Measurements from ENCODE around the gene GPR78.

GPR78 gene

DNA sequence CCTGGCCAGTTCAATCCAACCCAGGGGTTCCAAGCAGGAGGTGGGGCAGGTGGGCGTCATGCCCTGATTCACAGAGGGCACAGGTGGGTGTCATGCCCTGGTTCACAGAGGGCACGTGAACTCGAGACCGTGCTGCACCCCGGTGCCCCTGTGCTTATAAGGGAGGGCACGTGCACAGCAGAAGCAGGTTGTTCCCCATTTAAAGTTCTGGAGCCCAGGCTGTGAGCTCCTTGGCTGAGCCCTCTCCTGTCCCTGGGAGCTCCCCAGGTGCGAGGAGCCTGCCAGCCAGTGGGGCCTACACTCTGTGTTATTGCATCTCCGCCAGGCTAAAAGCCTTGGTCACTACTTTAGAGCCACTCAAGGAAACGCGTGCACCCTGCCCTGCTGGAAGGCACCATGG, 9.1 kb downstream of the GPR78 start:
- Histone ChIP-seq H3K4ac (ENCODE audit: low read depth, low read length) (no peak overlapping the region), H2BK120ac (ENCODE audit: insufficient read depth, low read length, poor library complexity) (no peak overlapping the region), H3K4me1 (ENCODE audit: control insufficient read depth in 1 of 2, insufficient read depth in 2 of 2, low read length in 2 of 2) (peaks cover 12 to 25% of the 10 kb centered on the region in 2 experiments), H3K27ac (ENCODE audit: low read depth, low read length) (no peak overlapping the region), H3K9ac (ENCODE audit: low read length) (no peak overlapping the region), H3K23ac (ENCODE audit: low read length) (no peak overlapping the region), H4K8ac (ENCODE audit: low read depth, low read length) (no peak overlapping the region), H3K27me3 (ENCODE audit: insufficient read depth, low read length) (no peaks in the 10 kb centered on the region), H4K91ac (ENCODE audit: low read depth, low read length) (no peak overlapping the region), H2BK12ac (ENCODE audit: low read length) (no peak overlapping the region), H2AFZ (ENCODE audit: insufficient read depth, low read length, poor library complexity) (no peak overlapping the region), H3K79me1 (ENCODE audit: low read length) (peaks cover 25% of the 10 kb centered on the region), H3K9me3 (ENCODE audit: insufficient read depth, low read depth, low read length) (no peaks in the 10 kb centered on the region), H2AK5ac (ENCODE audit: low read length) (no peak overlapping the region), H3K4me3 (ENCODE audit: low read depth, low read length) (no peak overlapping the region), H3K79me2 (ENCODE audit: control insufficient read depth, insufficient read depth, low read length, poor library complexity) (peaks cover 4% of the 10 kb centered on the region), H3K36me3 (ENCODE audit: control insufficient read depth in 1 of 2, insufficient read depth in 2 of 2, low read length in 2 of 2) (peaks cover 0 to 6% of the 10 kb centered on the region in 2 experiments), H3K18ac (ENCODE audit: low read length) (no peak overlapping the region), H4K12ac (ENCODE audit: low read depth, low read length) (no peak overlapping the region), H3K14ac (ENCODE audit: low read length) (no peak overlapping the region), H3K4me2 (ENCODE audit: low read length) (no peak overlapping the region), H2BK5ac (ENCODE audit: low read depth, low read length, poor library complexity) (no peak overlapping the region)
- no peak for DNase-seq
- no CpG with 5 or more reads among the region's 10 CpGs for WGBS (ENCODE audit: extremely low coverage, insufficient coverage, insufficient read length)

DNA sequence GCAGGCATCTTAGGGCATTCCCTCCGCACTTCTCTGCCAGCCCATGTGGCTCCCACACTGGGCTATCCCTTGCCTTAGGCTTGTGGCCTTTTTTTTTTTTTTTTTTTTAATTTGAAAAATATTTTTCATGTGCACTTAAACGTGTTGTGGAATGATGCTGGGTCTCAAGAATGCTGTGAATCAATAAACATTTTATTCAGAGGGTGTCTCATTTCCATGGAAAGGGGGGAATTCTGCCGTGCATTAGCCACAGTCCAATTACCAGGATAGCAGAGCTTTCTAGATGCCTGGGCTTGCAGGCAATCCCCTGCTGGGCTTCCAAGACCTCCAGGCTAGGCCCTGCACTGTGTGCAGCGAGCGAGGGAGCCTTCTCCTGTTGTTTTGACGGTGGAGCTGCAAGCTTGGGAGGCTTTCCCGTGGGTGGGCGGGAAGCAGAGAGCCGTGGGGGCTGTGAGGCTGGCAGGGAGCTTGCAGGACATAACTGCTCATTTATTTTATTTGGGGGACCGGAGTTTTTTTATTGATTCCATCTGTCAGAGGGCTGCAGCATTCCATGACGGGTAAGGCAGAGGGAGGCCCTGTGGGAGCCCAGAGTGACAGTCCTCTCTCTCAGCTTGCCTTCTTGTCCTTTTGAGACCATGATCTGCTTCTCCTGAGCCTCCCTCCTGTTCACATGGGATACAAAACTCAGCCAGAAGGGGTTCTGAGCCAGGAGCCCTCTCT, 9.8 kb downstream of the GPR78 start:
- Histone ChIP-seq H3K4me3 (ENCODE audit: low read depth, low read length) (no peak overlapping the region), H3K23ac (ENCODE audit: low read length) (no peak overlapping the region), H3K9ac (ENCODE audit: low read length) (no peak overlapping the region), H3K4me1 (ENCODE audit: control insufficient read depth in 1 of 2, insufficient read depth in 2 of 2, low read length in 2 of 2) (peaks cover 12 to 25% of the 10 kb centered on the region in 2 experiments), H2BK5ac (ENCODE audit: low read depth, low read length, poor library complexity) (no peak overlapping the region), H4K8ac (ENCODE audit: low read depth, low read length) (no peak overlapping the region), H3K4ac (ENCODE audit: low read depth, low read length) (no peak overlapping the region), H3K79me1 (ENCODE audit: low read length) (peaks cover 24% of the 10 kb centered on the region), H2AFZ (ENCODE audit: insufficient read depth, low read length, poor library complexity) (no peak overlapping the region), H3K36me3 (ENCODE audit: control insufficient read depth in 1 of 2, insufficient read depth in 2 of 2, low read length in 2 of 2) (peaks cover 0 to 6% of the 10 kb centered on the region in 2 experiments), H3K4me2 (ENCODE audit: low read length) (no peak overlapping the region), H3K18ac (ENCODE audit: low read length) (no peak overlapping the region), H2BK12ac (ENCODE audit: low read length) (no peak overlapping the region), H4K12ac (ENCODE audit: low read depth, low read length) (no peak overlapping the region), H2AK5ac (ENCODE audit: low read length) (no peak overlapping the region), H4K91ac (ENCODE audit: low read depth, low read length) (no peak overlapping the region), H3K27me3 (ENCODE audit: insufficient read depth, low read length) (no peaks in the 10 kb centered on the region), H3K14ac (ENCODE audit: low read length) (no peak overlapping the region), H3K27ac (ENCODE audit: low read depth, low read length) (no peak overlapping the region), H2BK120ac (ENCODE audit: insufficient read depth, low read length, poor library complexity) (no peak overlapping the region), H3K9me3 (ENCODE audit: insufficient read depth, low read depth, low read length) (no peaks in the 10 kb centered on the region), H3K79me2 (ENCODE audit: control insufficient read depth, insufficient read depth, low read length, poor library complexity) (peaks cover 4% of the 10 kb centered on the region)
- no peak for DNase-seq
- WGBS (ENCODE audit: extremely low coverage, insufficient coverage, insufficient read length), result no CpG with 5 or more reads among the region's 11 CpGs

DNA sequence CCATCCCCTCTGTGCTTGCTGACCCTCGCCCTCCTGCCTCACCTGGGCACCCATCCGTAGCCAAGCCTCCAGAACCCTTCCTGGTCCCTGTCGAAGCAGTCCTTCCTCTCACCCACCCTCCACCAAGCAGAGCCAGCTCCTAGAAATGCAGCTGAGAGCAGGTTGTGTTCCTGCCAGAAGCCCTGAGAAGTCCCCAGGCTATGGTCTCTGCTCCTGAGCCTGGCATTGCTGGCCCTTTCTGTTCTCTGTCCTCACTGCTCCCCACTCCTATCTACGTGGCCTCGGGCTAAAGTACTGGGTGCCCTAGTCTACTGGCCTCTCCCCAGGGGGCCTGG, 10.3 kb downstream of the GPR78 start:
- no peak overlapping the region for H2AFZ ChIP-seq (ENCODE audit: insufficient read depth, low read length, poor library complexity)
- H3K9ac ChIP-seq (ENCODE audit: low read length), result no peak overlapping the region
- no peak overlapping the region for H2BK12ac ChIP-seq (ENCODE audit: low read length)
- no peak overlapping the region for H3K4me2 ChIP-seq (ENCODE audit: low read length)
- peaks cover 26% of the 10 kb centered on the region for H3K79me1 ChIP-seq (ENCODE audit: low read length)
- WGBS (ENCODE audit: extremely low coverage, insufficient coverage, insufficient read length), result no CpG with 5 or more reads among the region's 5 CpGs
- peaks cover 7% of the 10 kb centered on the region for H3K79me2 ChIP-seq (ENCODE audit: control insufficient read depth, insufficient read depth, low read length, poor library complexity)
- no peak overlapping the region for H2BK5ac ChIP-seq (ENCODE audit: low read depth, low read length, poor library complexity)
- no peak overlapping the region for H2BK120ac ChIP-seq (ENCODE audit: insufficient read depth, low read length, poor library complexity)
- no peak overlapping the region for H3K4ac ChIP-seq (ENCODE audit: low read depth, low read length)
- H2AK5ac ChIP-seq (ENCODE audit: low read length), result no peak overlapping the region
- no peak overlapping the region for H4K91ac ChIP-seq (ENCODE audit: low read depth, low read length)
- no peaks in the 10 kb centered on the region for H3K27me3 ChIP-seq (ENCODE audit: insufficient read depth, low read length)
- no peak overlapping the region for H3K18ac ChIP-seq (ENCODE audit: low read length)
- no peak overlapping the region for H4K8ac ChIP-seq (ENCODE audit: low read depth, low read length)
- no peak overlapping the region for H3K27ac ChIP-seq (ENCODE audit: low read depth, low read length)
- H3K4me1 ChIP-seq (ENCODE audit: control insufficient read depth in 1 of 2, insufficient read depth in 2 of 2, low read length in 2 of 2), result peaks cover 17 to 28% of the 10 kb centered on the region in 2 experiments
- peaks cover 5 to 10% of the 10 kb centered on the region in 2 experiments for H3K36me3 ChIP-seq (ENCODE audit: control insufficient read depth in 1 of 2, insufficient read depth in 2 of 2, low read length in 2 of 2)
- H3K14ac ChIP-seq (ENCODE audit: low read length), result no peak overlapping the region
- H3K23ac ChIP-seq (ENCODE audit: low read length), result no peak overlapping the region
- no peaks in the 10 kb centered on the region for H3K9me3 ChIP-seq (ENCODE audit: insufficient read depth, low read depth, low read length)
- no peak for DNase-seq
- no peak overlapping the region for H4K12ac ChIP-seq (ENCODE audit: low read depth, low read length)
- H3K4me3 ChIP-seq (ENCODE audit: low read depth, low read length), result no peak overlapping the region

DNA sequence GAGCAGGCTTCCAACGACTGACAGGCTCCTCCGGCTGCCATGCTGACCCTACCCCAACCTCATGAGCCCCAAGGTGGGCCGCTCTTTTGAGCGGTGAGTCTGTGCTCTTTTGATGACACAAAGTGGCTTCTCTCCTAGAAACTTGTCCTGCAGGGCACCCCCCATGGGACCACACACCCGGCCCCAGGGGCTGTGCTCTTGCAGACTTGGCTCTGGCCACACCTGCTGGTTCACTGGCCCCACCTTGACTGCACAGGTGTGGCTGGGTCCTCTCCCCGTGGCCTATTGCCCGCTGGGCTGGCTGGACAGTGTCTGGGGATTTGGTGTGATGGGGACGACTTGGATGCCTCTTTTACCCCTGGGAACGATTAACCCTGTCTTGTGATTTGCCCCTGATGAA, 10.9 kb downstream of the GPR78 start:
- peaks cover 5 to 10% of the 10 kb centered on the region in 2 experiments for H3K36me3 ChIP-seq (ENCODE audit: control insufficient read depth in 1 of 2, insufficient read depth in 2 of 2, low read length in 2 of 2)
- H2BK120ac ChIP-seq (ENCODE audit: insufficient read depth, low read length, poor library complexity), result no peak overlapping the region
- H3K4ac ChIP-seq (ENCODE audit: low read depth, low read length), result no peak overlapping the region
- H4K12ac ChIP-seq (ENCODE audit: low read depth, low read length), result no peak overlapping the region
- no peak overlapping the region for H2BK12ac ChIP-seq (ENCODE audit: low read length)
- no peak overlapping the region for H3K4me2 ChIP-seq (ENCODE audit: low read length)
- no peak overlapping the region for H4K91ac ChIP-seq (ENCODE audit: low read depth, low read length)
- H2AK5ac ChIP-seq (ENCODE audit: low read length), result no peak overlapping the region
- peaks cover 7% of the 10 kb centered on the region for H3K79me2 ChIP-seq (ENCODE audit: control insufficient read depth, insufficient read depth, low read length, poor library complexity)
- no peak overlapping the region for H3K4me3 ChIP-seq (ENCODE audit: low read depth, low read length)
- H4K8ac ChIP-seq (ENCODE audit: low read depth, low read length), result no peak overlapping the region
- H2BK5ac ChIP-seq (ENCODE audit: low read depth, low read length, poor library complexity), result no peak overlapping the region
- H3K9ac ChIP-seq (ENCODE audit: low read length), result no peak overlapping the region
- H3K14ac ChIP-seq (ENCODE audit: low read length), result no peak overlapping the region
- H3K18ac ChIP-seq (ENCODE audit: low read length), result no peak overlapping the region
- H3K23ac ChIP-seq (ENCODE audit: low read length), result no peak overlapping the region
- no peak overlapping the region for H2AFZ ChIP-seq (ENCODE audit: insufficient read depth, low read length, poor library complexity)
- no peak overlapping the region for H3K27ac ChIP-seq (ENCODE audit: low read depth, low read length)
- DNase-seq, result no peak
- WGBS (ENCODE audit: extremely low coverage, insufficient coverage, insufficient read length), result no CpG with 5 or more reads among the region's 9 CpGs
- H3K27me3 ChIP-seq (ENCODE audit: insufficient read depth, low read length), result no peaks in the 10 kb centered on the region
- peaks cover 26% of the 10 kb centered on the region for H3K79me1 ChIP-seq (ENCODE audit: low read length)
- H3K4me1 ChIP-seq (ENCODE audit: control insufficient read depth in 1 of 2, insufficient read depth in 2 of 2, low read length in 2 of 2), result peaks cover 17 to 31% of the 10 kb centered on the region in 2 experiments
- H3K9me3 ChIP-seq (ENCODE audit: insufficient read depth, low read depth, low read length), result no peaks in the 10 kb centered on the region
